ENCODE data around the gene SAMD1. TPM values are rescaled to one million over a fixed set of nuclear protein-coding genes. Genes with fewer than 3 reads are reported as not detected.

Gene SAMD1
- total RNA-seq, 2 donors from 2014 or later, result 94.2 to 126 TPM

DNA sequence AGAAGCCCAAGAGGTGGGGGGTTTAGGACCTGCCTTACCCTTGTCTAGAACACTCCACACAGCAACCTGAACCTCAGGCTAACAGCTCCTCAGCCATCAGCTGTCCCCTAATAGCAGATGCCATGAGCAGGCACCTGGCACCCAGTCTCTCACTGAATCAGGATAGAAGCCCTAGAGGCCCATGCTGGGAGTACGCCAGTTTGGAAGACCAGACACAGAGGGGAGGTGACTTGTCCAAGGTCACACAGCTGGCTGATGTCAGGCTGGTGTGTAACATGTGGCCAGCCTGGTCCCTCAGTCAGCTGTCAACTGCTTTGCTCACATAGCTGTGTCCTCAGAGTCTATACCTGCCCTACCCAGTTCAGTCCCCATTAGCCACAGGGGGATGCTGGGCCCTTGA lies 12.8 kb upstream of the SAMD1 start:
- Histone ChIP-seq H3K27ac (ENCODE audit: low read depth, low read length) (no peak overlapping the region), H3K9ac (ENCODE audit: extremely low read depth, low read length, poor library complexity, severe bottlenecking) (no peak overlapping the region), H3K36me3 (ENCODE audit: control insufficient read depth, insufficient read depth, low read length) (peaks cover 21% of the 10 kb centered on the region), H3K27me3 (ENCODE audit: control insufficient read depth, insufficient read depth, low read length, poor library complexity, severe bottlenecking) (no peaks in the 10 kb centered on the region), H3K9me3 (ENCODE audit: control insufficient read depth, low read length) (no peaks in the 10 kb centered on the region), H3K4me1 (ENCODE audit: control insufficient read depth, insufficient read depth, low read length) (no peaks in the 10 kb centered on the region), H3K4me3 (ENCODE audit: low read length) (no peak overlapping the region)
- no peak for TF ChIP-seq CTCF (conservative IDR thresholded peaks at IDR 0.05)
- H3K4me1 Mint-ChIP-seq, result no peaks in the 10 kb centered on the region
- 89 to 100% methylated on average over 1 of the region's 1 CpG for WGBS, 2 experiments (ENCODE audit: insufficient coverage in 1 of 2, insufficient read length in 1 of 2)
- no peak overlapping the region for H3K27ac Mint-ChIP-seq
- H3K36me3 Mint-ChIP-seq (ENCODE audit: low read depth), result peaks cover 34% of the 10 kb centered on the region
- no peaks in the 10 kb centered on the region for H3K9me3 Mint-ChIP-seq
- no peaks in the 10 kb centered on the region for H3K27me3 Mint-ChIP-seq (ENCODE audit: insufficient read depth)
- no peak for DNase-seq
- no peak overlapping the region for H3K4me3 Mint-ChIP-seq

- H3K9me3 ChIP-seq (ENCODE audit: control insufficient read depth, low read length), result no peaks in the 10 kb centered on the region
- Mint-ChIP-seq H3K27ac (no peak overlapping the region), H3K9me3 (no peaks in the 10 kb centered on the region), H3K36me3 (ENCODE audit: low read depth) (peaks cover 38% of the 10 kb centered on the region), H3K27me3 (ENCODE audit: insufficient read depth) (no peaks in the 10 kb centered on the region), H3K4me3 (no peak overlapping the region), H3K4me1 (no peaks in the 10 kb centered on the region)
- TF ChIP-seq CTCF (conservative IDR thresholded peaks at IDR 0.05), result no peak
- no peak overlapping the region for H3K4me3 ChIP-seq (ENCODE audit: low read length)
- no peak overlapping the region for H3K27ac ChIP-seq (ENCODE audit: low read depth, low read length)
- peaks cover 21% of the 10 kb centered on the region for H3K36me3 ChIP-seq (ENCODE audit: control insufficient read depth, insufficient read depth, low read length)
- no peak for DNase-seq
- no peak overlapping the region for H3K9ac ChIP-seq (ENCODE audit: extremely low read depth, low read length, poor library complexity, severe bottlenecking)
- H3K4me1 ChIP-seq (ENCODE audit: control insufficient read depth, insufficient read depth, low read length), result no peaks in the 10 kb centered on the region
- 90 to 95% methylated on average over 9 to 10 of the region's 10 CpGs for WGBS, 2 experiments (ENCODE audit: insufficient coverage in 1 of 2, insufficient read length in 1 of 2)
- no peaks in the 10 kb centered on the region for H3K27me3 ChIP-seq (ENCODE audit: control insufficient read depth, insufficient read depth, low read length, poor library complexity, severe bottlenecking)
Measured at GRCh38 chr19:14102756-14103155, 12.2 kb upstream of the SAMD1 start.

GRCh38 chr19:14102102-14102696 lies 11.6 kb upstream of the SAMD1 start:
- Mint-ChIP-seq H3K9me3 (no peaks in the 10 kb centered on the region), H3K4me1 (no peaks in the 10 kb centered on the region), H3K4me3 (no peak overlapping the region), H3K27me3 (ENCODE audit: insufficient read depth) (no peaks in the 10 kb centered on the region), H3K27ac (no peak overlapping the region), H3K36me3 (ENCODE audit: low read depth) (peaks cover 40% of the 10 kb centered on the region)
- no peaks in the 10 kb centered on the region for H3K9me3 ChIP-seq (ENCODE audit: control insufficient read depth, low read length)
- H3K36me3 ChIP-seq (ENCODE audit: control insufficient read depth, insufficient read depth, low read length), result peaks cover 21% of the 10 kb centered on the region
- no peak overlapping the region for H3K4me3 ChIP-seq (ENCODE audit: low read length)
- no peak for DNase-seq
- no peaks in the 10 kb centered on the region for H3K27me3 ChIP-seq (ENCODE audit: control insufficient read depth, insufficient read depth, low read length, poor library complexity, severe bottlenecking)
- no peak overlapping the region for H3K9ac ChIP-seq (ENCODE audit: extremely low read depth, low read length, poor library complexity, severe bottlenecking)
- H3K4me1 ChIP-seq (ENCODE audit: control insufficient read depth, insufficient read depth, low read length), result no peaks in the 10 kb centered on the region
- H3K27ac ChIP-seq (ENCODE audit: low read depth, low read length), result no peak overlapping the region
- TF ChIP-seq CTCF (conservative IDR thresholded peaks at IDR 0.05), result no peak
- WGBS, 2 experiments (ENCODE audit: insufficient coverage in 1 of 2, insufficient read length in 1 of 2), result 93 to 96% methylated on average over 6 to 11 of the region's 11 CpGs
